CD4-positive, CD25-positive, alpha-beta regulatory T cell (primary cell): ENCODE measurements around the gene ACP5. TPM values are rescaled to one million over a fixed set of nuclear protein-coding genes. Genes with fewer than 3 reads are reported as not detected.
A peak's percentile ranks its signal among the peaks of the same experiment; 100 is the strongest.
"Not testable (repeated sequence)": the region's sequence is repeated elsewhere in the genome, so short reads cannot be mapped to it uniquely, and the experiment has no call there.

Experiments
- ATAC-seq, 2 donors: fragments of 150-1000 bp; cut with Tn5 transposase; one replicate each; pipeline ENCODE4 v1.10.0; 2021; ENCODE audit warnings: low read depth in 2 of 2, moderate number of reproducible peaks in 2 of 2, moderate library complexity in 1 of 2
- DNase-seq, 3 donors: peaks; one replicate each; pipeline versions ENCODE4 v3.0.0 to v3.0.0-alpha.2; 2012 to 2022; ENCODE audit warnings: mixed read lengths in 1 of 3
- H3K27ac ChIP-seq: one replicate; pipeline ENCODE4 v1.7.0; 2013; ENCODE audit warnings: mild to moderate bottlenecking, low read length; ENCODE audit not compliant: insufficient read depth, poor library complexity, severe bottlenecking
- H3K27me3 ChIP-seq: one replicate; pipeline ENCODE4 v1.7.0; 2013; ENCODE audit warnings: low read length; ENCODE audit not compliant: control insufficient read depth, insufficient read depth
- H3K36me3 ChIP-seq: one replicate; pipeline ENCODE4 v1.7.0; 2013; ENCODE audit warnings: mild to moderate bottlenecking, low read length, moderate library complexity; ENCODE audit not compliant: control insufficient read depth, insufficient read depth
- H3K4me1 ChIP-seq: 2 replicates; pipeline ENCODE4 v1.7.0; 2013; ENCODE audit warnings: mild to moderate bottlenecking, low read length; ENCODE audit not compliant: insufficient read depth, control insufficient read depth, poor library complexity, severe bottlenecking
- H3K4me3 ChIP-seq: one replicate; pipeline ENCODE4 v1.7.0; 2013; ENCODE audit warnings: low read depth, mild to moderate bottlenecking, low read length, moderate library complexity
- H3K9me3 ChIP-seq, 2 experiments: 1 replicate in 1 of 2; 2 replicates in 1 of 2; pipeline ENCODE4 v1.7.0; 2013; ENCODE audit warnings: low read length in 2 of 2, mild to moderate bottlenecking in 1 of 2, moderate library complexity in 1 of 2; ENCODE audit not compliant: control insufficient read depth in 2 of 2
- H3K27ac Mint-ChIP-seq, 3 donors: one replicate each; pipeline ENCODE4 v1.8.0; 2020 to 2022; ENCODE audit warnings: mild to moderate bottlenecking in 3 of 3, mixed read lengths in 3 of 3, moderate library complexity in 2 of 3
- H3K27me3 Mint-ChIP-seq: one replicate; pipeline ENCODE4 v1.8.0; 2022; ENCODE audit warnings: mild to moderate bottlenecking, mixed read lengths
- H3K36me3 Mint-ChIP-seq: one replicate; pipeline ENCODE4 v1.8.0; 2020; ENCODE audit warnings: mixed read lengths
- H3K4me1 Mint-ChIP-seq, 4 donors: one replicate each; pipeline ENCODE4 v1.8.0; 2020 to 2022; ENCODE audit warnings: mixed read lengths in 4 of 4, mild to moderate bottlenecking in 1 of 4
- H3K4me3 Mint-ChIP-seq, 4 donors: one replicate each; pipeline ENCODE4 v1.8.0; 2020 to 2022; ENCODE audit warnings: mild to moderate bottlenecking in 4 of 4, mixed read lengths in 4 of 4, moderate library complexity in 3 of 4
- H3K9me3 Mint-ChIP-seq, 7 donors: one replicate each; pipeline ENCODE4 v1.8.0; 2020 to 2022; ENCODE audit warnings: mixed read lengths in 7 of 7, mild to moderate bottlenecking in 3 of 7, moderate library complexity in 2 of 7
- polyA plus RNA-seq, 4 donors: library from polyadenylated mRNA; unstranded; fragments of 300-500 nt; fragmentation: Illumina TruSeq; gene quantifications; one replicate each; pipeline ENCODE4 v1.2.3, GENCODE V29; 2021
- total RNA-seq: library from RNA; stranded (reverse); gene quantifications from one replicate; pipeline ENCODE4 v1.2.3, GENCODE V29; 2022

ACP5 gene
- total and polyA plus RNA-seq, 5 donors from 2014 or later = 21.6 to 40.4 (median 33.4) TPM

DNA sequence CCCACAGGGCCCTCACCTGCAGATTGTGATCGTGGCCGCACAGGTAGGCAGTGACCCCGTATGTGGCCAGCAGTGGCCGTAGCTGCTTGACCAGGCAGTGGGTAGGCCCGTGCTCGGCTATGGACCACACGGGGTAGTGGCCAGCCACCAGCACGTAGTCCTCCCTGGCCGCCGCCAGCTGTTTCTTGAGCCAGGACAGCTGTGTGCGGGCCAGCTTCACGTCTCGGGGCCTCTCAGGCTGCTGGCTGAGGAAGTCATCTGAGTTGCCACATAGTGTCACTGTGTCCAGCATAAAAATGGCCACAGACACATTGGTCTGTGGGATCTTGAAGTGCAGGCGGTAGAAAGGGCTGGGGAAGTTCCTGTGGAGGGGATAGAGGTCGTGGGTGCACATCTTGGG, 1.2 kb downstream of the ACP5 start:
- H3K27ac Mint-ChIP-seq = no peak overlapping the region

GRCh38 chr19:11574689-11575088, 2.8 kb downstream of the ACP5 start:
- H3K9me3 Mint-ChIP-seq = no peaks in the 10 kb centered on the region
- peak in 1 of 3 donors; percentile 33 for DNase-seq
- peaks cover 19% of the 10 kb centered on the region for H3K4me1 ChIP-seq
- peaks cover 5% of the 10 kb centered on the region for H3K36me3 ChIP-seq
- no peaks in the 10 kb centered on the region for H3K27me3 Mint-ChIP-seq
- H3K27me3 ChIP-seq = no peaks in the 10 kb centered on the region
- H3K27ac Mint-ChIP-seq = peak overlapping the region in 1 of 3 donors; percentile 58
- H3K4me1 Mint-ChIP-seq = peaks cover 0 to 22% (median 9%) of the 10 kb centered on the region in 4 donors
- no peak overlapping the region for H3K4me3 ChIP-seq
- no peak overlapping the region for H3K27ac ChIP-seq
- no peak overlapping the region for H3K4me3 Mint-ChIP-seq
- H3K36me3 Mint-ChIP-seq = peaks cover 7% of the 10 kb centered on the region
- no peaks in the 10 kb centered on the region for H3K9me3 ChIP-seq
- no peak for ATAC-seq

More for the DNA sequence above, 1.2 kb downstream of the ACP5 start:
- H3K4me3 ChIP-seq = no peak overlapping the region
- peaks cover 30% of the 10 kb centered on the region for H3K4me1 ChIP-seq
- peaks cover 5% of the 10 kb centered on the region for H3K36me3 ChIP-seq
- ATAC-seq = no peak
- peaks cover 7% of the 10 kb centered on the region for H3K36me3 Mint-ChIP-seq
- peak overlapping the region; percentile 22 to 75 (median 54) for H3K4me3 Mint-ChIP-seq
- H3K27ac ChIP-seq = no peak overlapping the region
- H3K4me1 Mint-ChIP-seq = peaks cover 0 to 32% (median 14%) of the 10 kb centered on the region in 4 donors
- H3K9me3 Mint-ChIP-seq = no peaks in the 10 kb centered on the region
- no peak for DNase-seq
- no peaks in the 10 kb centered on the region for H3K27me3 Mint-ChIP-seq
- no peaks in the 10 kb centered on the region for H3K9me3 ChIP-seq
- no peaks in the 10 kb centered on the region for H3K27me3 ChIP-seq

- not testable (repeated sequence) for DNase-seq, H3K27ac Mint-ChIP-seq, H3K36me3 Mint-ChIP-seq, ATAC-seq, H3K4me3 Mint-ChIP-seq, H3K27me3 ChIP-seq, H3K27me3 Mint-ChIP-seq, H3K9me3 Mint-ChIP-seq, H3K9me3 ChIP-seq, H3K36me3 ChIP-seq, H3K27ac ChIP-seq, H3K4me3 ChIP-seq
- H3K4me1 ChIP-seq = peaks cover 14% of the 10 kb centered on the region
- peaks cover 0 to 18% (median 9%) of the 10 kb centered on the region in 4 donors for H3K4me1 Mint-ChIP-seq
Observed at GRCh38 chr19:11573763-11574162, 3.7 kb downstream of the ACP5 start.

DNA sequence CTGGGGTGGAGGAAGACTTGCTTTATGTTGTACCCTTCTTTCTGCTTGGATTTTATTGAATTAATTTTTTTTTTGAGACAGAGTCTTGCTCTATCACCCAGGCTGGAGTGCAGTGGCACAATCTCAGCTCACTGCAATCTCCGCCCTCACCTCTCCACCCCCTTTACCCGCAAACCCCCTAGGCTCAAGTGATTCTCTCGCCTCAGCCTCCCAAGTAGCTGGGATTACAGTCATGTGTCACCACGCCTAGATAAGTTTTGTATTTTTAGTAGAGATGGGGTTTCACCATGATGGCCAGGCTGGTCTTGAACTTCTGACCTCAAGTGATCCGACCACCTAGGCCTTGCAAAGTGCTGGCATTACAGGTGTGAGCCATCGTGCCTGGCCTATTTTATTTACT, 4.1 kb downstream of the ACP5 start:
- not testable (repeated sequence) for H3K36me3 ChIP-seq, H3K9me3 ChIP-seq, H3K4me3 Mint-ChIP-seq, H3K27me3 Mint-ChIP-seq, ATAC-seq, H3K27me3 ChIP-seq, H3K4me1 ChIP-seq, H3K9me3 Mint-ChIP-seq, H3K27ac ChIP-seq, H3K36me3 Mint-ChIP-seq, H3K27ac Mint-ChIP-seq, H3K4me3 ChIP-seq, DNase-seq
- peaks cover 0 to 16% (median 9%) of the 10 kb centered on the region in 4 donors for H3K4me1 Mint-ChIP-seq

DNA sequence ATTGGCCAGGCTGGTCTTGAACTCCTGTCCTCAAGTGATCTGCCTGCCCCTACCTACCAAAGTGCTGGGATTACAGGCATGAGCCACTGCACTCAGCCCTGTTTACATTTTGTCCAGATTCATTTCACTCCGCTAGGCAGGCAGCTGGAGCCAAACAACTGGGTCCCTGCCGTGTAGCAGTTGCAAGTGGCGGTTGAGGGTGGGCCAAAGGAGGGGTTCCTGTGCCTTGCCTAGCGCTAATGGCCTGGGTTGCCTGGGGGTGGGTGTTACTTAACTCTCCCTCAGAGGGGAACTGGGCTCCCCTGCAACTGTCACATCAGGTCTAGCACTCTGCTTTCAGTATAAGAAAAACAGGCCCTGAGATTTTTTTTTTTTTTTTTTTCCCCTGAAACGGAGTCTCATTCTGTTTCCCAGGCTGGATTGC, 7.4 kb downstream of the ACP5 start:
- H3K27ac Mint-ChIP-seq = no peak overlapping the region
- no peak for ATAC-seq
- Histone ChIP-seq H3K36me3 (no peaks in the 10 kb centered on the region), H3K4me3 (no peak overlapping the region), H3K27me3 (no peaks in the 10 kb centered on the region), H3K27ac (no peak overlapping the region), H3K9me3 (no peaks in the 10 kb centered on the region), H3K4me1 (no peaks in the 10 kb centered on the region)
- H3K36me3 Mint-ChIP-seq = peaks cover 3% of the 10 kb centered on the region
- no peak for DNase-seq
- no peak overlapping the region for H3K4me3 Mint-ChIP-seq
- H3K27me3 Mint-ChIP-seq = no peaks in the 10 kb centered on the region
- no peaks in the 10 kb centered on the region for H3K9me3 Mint-ChIP-seq
- H3K4me1 Mint-ChIP-seq = no peaks in the 10 kb centered on the region

DNA sequence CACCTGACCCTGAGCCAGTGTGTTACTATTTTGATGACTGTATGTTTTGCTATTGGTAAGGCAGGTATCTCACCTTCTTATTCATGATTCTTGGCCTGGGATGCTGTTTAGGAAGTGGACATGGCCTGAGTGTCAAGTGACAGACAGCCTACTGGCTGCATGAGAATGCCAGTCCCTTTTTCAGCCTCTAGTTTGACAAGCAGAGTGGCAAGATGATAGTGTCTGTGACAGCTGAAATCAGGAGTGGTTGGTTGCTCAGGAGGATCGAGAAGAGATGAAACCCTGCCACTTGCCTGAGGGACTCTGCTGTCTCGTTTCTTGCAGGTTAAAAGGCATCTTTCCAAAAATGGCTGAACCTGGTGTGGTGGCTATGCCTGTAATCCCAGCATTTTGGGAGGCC, 11.3 kb downstream of the ACP5 start:
- H3K27me3 Mint-ChIP-seq = no peaks in the 10 kb centered on the region
- ATAC-seq (no peak), DNase-seq (no peak)
- H3K27ac Mint-ChIP-seq = no peak overlapping the region
- peaks cover 3% of the 10 kb centered on the region for H3K36me3 Mint-ChIP-seq
- no peaks in the 10 kb centered on the region for H3K9me3 ChIP-seq
- H3K36me3 ChIP-seq = no peaks in the 10 kb centered on the region
- peaks cover 0 to 5% (median 1%) of the 10 kb centered on the region in 4 donors for H3K4me1 Mint-ChIP-seq
- no peak overlapping the region for H3K27ac ChIP-seq
- H3K4me3 ChIP-seq = no peak overlapping the region
- no peaks in the 10 kb centered on the region for H3K27me3 ChIP-seq
- H3K9me3 Mint-ChIP-seq = no peaks in the 10 kb centered on the region
- H3K4me3 Mint-ChIP-seq = no peak overlapping the region
- no peaks in the 10 kb centered on the region for H3K4me1 ChIP-seq

GRCh38 chr19:11565649-11565980, 11.8 kb downstream of the ACP5 start:
- H3K36me3 Mint-ChIP-seq, ATAC-seq, H3K27ac Mint-ChIP-seq, H3K9me3 Mint-ChIP-seq, H3K4me1 ChIP-seq, H3K36me3 ChIP-seq, H3K4me3 Mint-ChIP-seq, DNase-seq, H3K27me3 ChIP-seq, H3K4me3 ChIP-seq, H3K4me1 Mint-ChIP-seq, H3K9me3 ChIP-seq, H3K27ac ChIP-seq, H3K27me3 Mint-ChIP-seq: not testable (repeated sequence)

DNA sequence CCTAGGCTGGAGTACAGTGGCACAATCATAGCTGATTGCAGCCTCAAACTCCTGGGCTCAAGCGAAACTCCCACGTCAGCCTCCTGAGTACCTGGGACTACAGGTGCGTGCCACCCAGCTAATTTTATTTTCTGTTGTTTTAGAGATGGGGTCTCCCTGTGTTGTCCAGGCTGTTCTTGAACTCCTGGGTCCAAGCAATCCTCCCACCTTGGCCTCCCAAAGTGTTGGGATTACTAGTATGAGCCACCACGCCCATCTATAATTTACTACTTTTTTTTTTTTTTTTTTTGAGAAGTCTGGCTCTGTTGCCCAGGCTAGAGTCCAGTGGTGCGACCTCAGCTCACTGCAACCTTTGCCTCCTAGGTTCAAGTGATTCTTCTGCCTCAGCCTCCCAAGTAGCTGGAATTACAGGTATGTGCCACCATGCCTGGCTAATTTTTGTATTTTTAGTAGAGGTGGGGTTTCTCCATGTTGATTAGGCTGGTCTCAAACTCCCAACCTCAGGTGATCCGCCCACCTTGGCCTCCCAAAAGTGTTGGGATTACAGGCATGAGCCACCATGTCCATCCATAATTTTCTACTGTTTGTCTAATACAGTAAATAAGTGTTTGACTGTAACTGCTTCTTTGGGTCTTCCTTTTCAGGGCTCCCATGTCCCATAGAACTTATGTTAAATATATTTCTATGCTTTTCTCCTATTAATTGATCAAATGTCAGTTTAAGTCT, 13.2 kb downstream of the ACP5 start:
- not testable (repeated sequence) for H3K27me3 Mint-ChIP-seq, H3K27me3 ChIP-seq, H3K9me3 Mint-ChIP-seq, H3K4me3 Mint-ChIP-seq, H3K36me3 ChIP-seq, H3K9me3 ChIP-seq, H3K27ac ChIP-seq, H3K36me3 Mint-ChIP-seq, H3K27ac Mint-ChIP-seq, H3K4me3 ChIP-seq, DNase-seq, ATAC-seq
- peaks cover 6 to 17% (median 11%) of the 10 kb centered on the region in 4 donors for H3K4me1 Mint-ChIP-seq
- H3K4me1 ChIP-seq = peaks cover 13% of the 10 kb centered on the region
